DOHH2 (cell line): ENCODE data around the gene GABPB2.
A peak's percentile ranks its signal among the peaks of the same experiment; 100 is the strongest.

ENCODE experiments used
- H3F3A ChIP-seq: fragments of 200-600 bp; sonication (generic), shearing (Covaris generic); 2 replicates; pipeline ENCODE4 v1.6.0; 2016; ENCODE audit warnings: antibody characterized with exemption, mild to moderate bottlenecking; ENCODE audit not compliant: control insufficient read depth, insufficient read depth
- H3K27ac ChIP-seq: fragments of 200-600 bp; sonication (generic); 2 replicates; pipeline ENCODE4 v1.5.1; 2014; ENCODE audit warnings: low read depth, mild to moderate bottlenecking, low read length, moderate library complexity
- H3K27me3 ChIP-seq: fragments of 200-600 bp; sonication (generic); 2 replicates; pipeline ENCODE4 v1.6.1; 2014; ENCODE audit warnings: mild to moderate bottlenecking, low read length, mixed read lengths; ENCODE audit not compliant: control insufficient read depth
- H3K36me3 ChIP-seq: fragments of 200-600 bp; sonication (generic); 2 replicates; pipeline ENCODE4 v1.6.1; 2014; ENCODE audit warnings: mild to moderate bottlenecking, low read length, moderate library complexity, mixed read lengths; ENCODE audit not compliant: control insufficient read depth
- H3K4me1 ChIP-seq: fragments of 200-600 bp; sonication (generic); 2 replicates; pipeline ENCODE4 v1.6.1; 2014; ENCODE audit warnings: mild to moderate bottlenecking, low read length, mixed read lengths; ENCODE audit not compliant: control insufficient read depth
- H3K4me2 ChIP-seq: fragments of 200-600 bp; sonication (generic); 2 replicates; pipeline ENCODE4 v1.6.0; 2014; ENCODE audit warnings: mild to moderate bottlenecking, low read length, moderate library complexity
- H3K4me3 ChIP-seq: fragments of 200-600 bp; sonication (generic); 2 replicates; pipeline ENCODE4 v1.5.1; 2014; ENCODE audit warnings: mild to moderate bottlenecking, low read length, mixed read lengths
- H3K79me2 ChIP-seq: fragments of 200-600 bp; sonication (generic); 2 replicates; pipeline ENCODE4 v1.6.1; 2014; ENCODE audit warnings: mild to moderate bottlenecking, low read length, mixed read lengths; ENCODE audit not compliant: control insufficient read depth
- H3K9me2 ChIP-seq: fragments of 200-600 bp; sonication (generic); replicated peaks from 2 replicates; pipeline ENCODE4 v1.6.1; 2014; ENCODE audit warnings: mild to moderate bottlenecking, low read length, mixed read lengths; ENCODE audit not compliant: control insufficient read depth
- H3K9me3 ChIP-seq: fragments of 200-600 bp; sonication (generic); 2 replicates; pipeline ENCODE4 v1.6.1; 2014; ENCODE audit warnings: antibody characterized with exemption, low read length, mixed read lengths; ENCODE audit not compliant: control insufficient read depth, insufficient read depth
- H4K20me1 ChIP-seq: fragments of 200-600 bp; sonication (generic); 2 replicates; pipeline ENCODE4 v1.6.0; 2014; ENCODE audit warnings: low read depth, mild to moderate bottlenecking, antibody characterized with exemption, low read length, moderate library complexity; ENCODE audit not compliant: control insufficient read depth, insufficient read depth
- EZH2phosphoT487 ChIP-seq: fragments of 200-600 bp; sonication (generic); IDR thresholded peaks from 2 replicates; pipeline ENCODE4 v1.6.1; 2017; ENCODE audit warnings: borderline replicate concordance, mild to moderate bottlenecking, antibody characterized with exemption, low read length, moderate library complexity, mixed read lengths
- TF ChIP-seq, protein P1 (sequence below): fragments of 200-600 bp; sonication (generic); IDR thresholded peaks from one replicate; pipeline ENCODE4 v1.5.1; 2014; ENCODE audit warnings: antibody characterized with exemption, mild to moderate bottlenecking, low read depth, low read length; ENCODE audit not compliant: poor library complexity, severe bottlenecking

Gene GABPB2

DNA sequence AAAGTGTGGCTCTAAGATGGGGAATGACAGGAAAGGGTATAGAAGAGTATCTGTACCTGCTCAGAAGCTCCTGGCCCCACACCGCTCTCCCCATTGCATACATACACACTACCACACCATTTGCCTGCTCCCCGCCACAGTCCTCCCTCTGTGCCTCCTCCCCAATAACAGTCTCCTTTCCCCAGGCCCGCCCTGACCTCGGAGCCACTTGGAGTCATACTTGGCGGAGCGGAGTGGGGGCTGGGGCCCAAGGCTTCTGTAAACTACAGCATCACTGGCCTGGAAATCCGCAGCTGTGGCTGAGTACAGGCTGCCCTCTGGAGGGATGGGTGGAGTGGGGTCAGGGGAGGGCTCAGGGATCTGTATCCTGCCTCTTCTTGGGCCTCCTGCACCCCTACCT is 67.2 kb downstream of the GABPB2 start:
- Histone ChIP-seq H3K36me3 (no peaks in the 10 kb centered on the region), H3K27me3 (no peaks in the 10 kb centered on the region), H3F3A (no peaks in the 10 kb centered on the region), H3K4me3 (no peak overlapping the region), H3K9me3 (no peaks in the 10 kb centered on the region), H4K20me1 (no peaks in the 10 kb centered on the region), H3K79me2 (no peaks in the 10 kb centered on the region), H3K27ac (no peak overlapping the region), H3K4me1 (peaks cover 13% of the 10 kb centered on the region), H3K9me2 (no peaks in the 10 kb centered on the region), H3K4me2 (no peak overlapping the region)
- TF ChIP-seq EZH2phosphoT487: no peak
- TF ChIP-seq, protein P1, sequence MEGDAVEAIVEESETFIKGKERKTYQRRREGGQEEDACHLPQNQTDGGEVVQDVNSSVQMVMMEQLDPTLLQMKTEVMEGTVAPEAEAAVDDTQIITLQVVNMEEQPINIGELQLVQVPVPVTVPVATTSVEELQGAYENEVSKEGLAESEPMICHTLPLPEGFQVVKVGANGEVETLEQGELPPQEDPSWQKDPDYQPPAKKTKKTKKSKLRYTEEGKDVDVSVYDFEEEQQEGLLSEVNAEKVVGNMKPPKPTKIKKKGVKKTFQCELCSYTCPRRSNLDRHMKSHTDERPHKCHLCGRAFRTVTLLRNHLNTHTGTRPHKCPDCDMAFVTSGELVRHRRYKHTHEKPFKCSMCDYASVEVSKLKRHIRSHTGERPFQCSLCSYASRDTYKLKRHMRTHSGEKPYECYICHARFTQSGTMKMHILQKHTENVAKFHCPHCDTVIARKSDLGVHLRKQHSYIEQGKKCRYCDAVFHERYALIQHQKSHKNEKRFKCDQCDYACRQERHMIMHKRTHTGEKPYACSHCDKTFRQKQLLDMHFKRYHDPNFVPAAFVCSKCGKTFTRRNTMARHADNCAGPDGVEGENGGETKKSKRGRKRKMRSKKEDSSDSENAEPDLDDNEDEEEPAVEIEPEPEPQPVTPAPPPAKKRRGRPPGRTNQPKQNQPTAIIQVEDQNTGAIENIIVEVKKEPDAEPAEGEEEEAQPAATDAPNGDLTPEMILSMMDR: no peak

DNA sequence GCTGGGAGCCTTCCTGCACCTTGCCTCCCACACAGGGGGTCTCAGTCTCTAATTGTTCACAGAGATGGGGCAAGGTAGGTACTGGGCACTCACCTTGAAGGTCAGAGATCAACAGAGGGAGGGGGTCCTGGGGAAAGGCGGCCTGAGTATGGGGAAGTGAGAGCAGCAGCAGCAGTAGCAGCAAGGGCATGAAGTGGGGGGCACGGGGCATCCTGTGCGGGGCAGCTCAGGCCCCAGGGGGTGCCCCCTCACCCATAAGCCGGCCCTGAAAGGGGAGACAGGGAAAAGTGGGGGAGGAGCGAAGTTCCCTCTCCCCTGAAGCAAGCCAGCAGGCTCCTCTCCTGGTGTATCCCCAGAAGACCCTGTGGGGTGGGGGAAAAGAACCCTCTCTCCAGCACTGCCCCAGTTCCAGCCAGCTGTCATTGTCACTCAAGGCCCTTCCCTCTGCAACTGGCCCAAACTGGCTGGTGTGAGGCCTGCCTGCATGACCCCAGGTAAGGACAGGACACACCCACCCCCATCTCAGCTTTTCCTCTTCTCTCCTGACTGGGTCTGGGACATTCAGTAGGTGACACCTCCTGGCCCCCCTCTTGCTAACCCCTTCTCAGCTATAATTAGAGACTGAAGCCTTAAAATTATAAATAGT is 72.0 kb downstream of the GABPB2 start:
- Histone ChIP-seq H3K4me3 (peak overlapping the region; percentile 22), H3K4me2 (peak overlapping the region; percentile 33)

DNA sequence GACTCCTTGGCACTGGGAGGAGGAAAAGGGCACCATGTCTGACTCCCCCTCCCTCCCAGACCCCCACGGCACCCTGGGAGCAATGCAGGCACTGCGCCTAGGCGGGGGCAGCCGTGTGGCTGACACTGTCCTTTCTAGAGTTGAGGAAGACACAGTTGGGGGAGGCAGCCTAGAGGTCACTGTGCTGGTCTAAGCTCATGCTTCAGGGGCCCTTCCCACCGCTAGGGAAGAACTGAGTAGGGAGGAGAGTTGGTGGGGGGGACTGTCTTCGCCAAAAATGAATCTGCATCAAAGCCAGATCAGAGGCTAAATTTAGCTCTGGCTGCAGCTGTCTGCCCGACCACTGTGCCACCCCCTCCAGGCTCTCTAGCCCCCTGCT is 72.5 kb downstream of the GABPB2 start:
- H3K4me3 ChIP-seq: 0 out of 2 replicates have a peak overlapping the region, but pooled peaks have one; percentile 22
- H3K27me3 ChIP-seq: no peaks in the 10 kb centered on the region
- no peak overlapping the region for H3K27ac ChIP-seq
- no peaks in the 10 kb centered on the region for H3K79me2 ChIP-seq
- H3K4me2 ChIP-seq: peak overlapping the region; percentile 33; the same call in 1 of the 2 replicates
- H3F3A ChIP-seq: no peaks in the 10 kb centered on the region
- no peaks in the 10 kb centered on the region for H3K9me2 ChIP-seq
- peaks cover 52% of the 10 kb centered on the region for H3K4me1 ChIP-seq
- no peaks in the 10 kb centered on the region for H3K9me3 ChIP-seq
- no peaks in the 10 kb centered on the region for H4K20me1 ChIP-seq
- H3K36me3 ChIP-seq: no peaks in the 10 kb centered on the region
- TF ChIP-seq EZH2phosphoT487: no peak
- TF ChIP-seq, protein P1: no peak

More for the DNA sequence above, 72.0 kb downstream of the GABPB2 start:
- Histone ChIP-seq H3F3A (no peaks in the 10 kb centered on the region), H3K4me1 (peaks cover 51% of the 10 kb centered on the region), H3K9me3 (no peaks in the 10 kb centered on the region), H3K36me3 (no peaks in the 10 kb centered on the region), H3K79me2 (no peaks in the 10 kb centered on the region), H3K27ac (peak overlapping the region; percentile 14), H4K20me1 (no peaks in the 10 kb centered on the region), H3K27me3 (no peaks in the 10 kb centered on the region), H3K9me2 (no peaks in the 10 kb centered on the region)
- TF ChIP-seq EZH2phosphoT487: no peak
- TF ChIP-seq, protein P1: no peak
